Mesendoderm (in vitro differentiated cells): Measurements from ENCODE around the gene EAPP.
"Not testable (repeated sequence)": the region's sequence is repeated elsewhere in the genome, so short reads cannot be mapped to it uniquely, and the experiment has no call there.

Experiments used
- DNase-seq: peaks from one replicate; pipeline ENCODE4 v3.0.0; 2013
- H2AK5ac ChIP-seq: 2 replicates; pipeline ENCODE4 v1.6.1; 2013; ENCODE audit warnings: low read length, inconsistent platforms
- H2BK120ac ChIP-seq: 2 replicates; pipeline ENCODE4 v1.6.1; 2013; ENCODE audit warnings: low read depth, mild to moderate bottlenecking, low read length, moderate library complexity, mixed read lengths
- H2BK15ac ChIP-seq: replicated peaks from 2 replicates; pipeline ENCODE4 v1.6.1; 2013; ENCODE audit warnings: low read depth, mild to moderate bottlenecking, moderate library complexity
- H2BK5ac ChIP-seq: 2 replicates; pipeline ENCODE4 v1.6.1; 2013; ENCODE audit warnings: low read length, inconsistent platforms
- H3K18ac ChIP-seq: 2 replicates; pipeline ENCODE4 v1.6.1; 2013; ENCODE audit warnings: mild to moderate bottlenecking, low read length, mixed read lengths
- H3K23ac ChIP-seq: one replicate; pipeline ENCODE4 v1.6.1; 2013; ENCODE audit warnings: low read length
- H3K27ac ChIP-seq: 2 replicates; pipeline ENCODE4 v1.5.1; 2013; ENCODE audit warnings: low read depth, mild to moderate bottlenecking, inconsistent platforms, low read length, moderate library complexity
- H3K27me3 ChIP-seq: 2 replicates; pipeline ENCODE4 v1.6.1; 2013; ENCODE audit warnings: low read length, control low read depth, mild to moderate bottlenecking, inconsistent platforms; ENCODE audit not compliant: insufficient read depth, poor library complexity
- H3K36me3 ChIP-seq: 2 replicates; pipeline ENCODE4 v1.6.1; 2013; ENCODE audit warnings: low read length, inconsistent platforms; ENCODE audit not compliant: control insufficient read depth, insufficient read depth
- H3K4ac ChIP-seq: one replicate; pipeline ENCODE4 v1.6.1; 2013; ENCODE audit warnings: low read depth, mild to moderate bottlenecking, low read length, moderate library complexity
- H3K4me1 ChIP-seq: 2 replicates; pipeline ENCODE4 v1.6.1; 2013; ENCODE audit warnings: low read depth, low read length, inconsistent platforms; ENCODE audit not compliant: control insufficient read depth
- H3K4me2 ChIP-seq: 2 replicates; pipeline ENCODE4 v1.6.1; 2013; ENCODE audit warnings: low read length
- H3K4me3 ChIP-seq: 2 replicates; pipeline ENCODE4 v1.5.1; 2013; ENCODE audit warnings: mild to moderate bottlenecking, low read length
- H3K56ac ChIP-seq: one replicate; pipeline ENCODE4 v1.6.1; 2013; ENCODE audit warnings: low read length
- H3K79me1 ChIP-seq: 2 replicates; pipeline ENCODE4 v1.6.1; 2013; ENCODE audit warnings: low read length, inconsistent platforms
- H3K79me2 ChIP-seq: 2 replicates; pipeline ENCODE4 v1.6.1; 2013; ENCODE audit warnings: mild to moderate bottlenecking, low read length; ENCODE audit not compliant: control insufficient read depth, insufficient read depth
- H3K9ac ChIP-seq: 2 replicates; pipeline ENCODE4 v1.6.1; 2013; ENCODE audit warnings: low read length, inconsistent platforms
- H4K5ac ChIP-seq: one replicate; pipeline ENCODE4 v1.6.1; 2013; ENCODE audit warnings: low read length
- H4K8ac ChIP-seq: one replicate; pipeline ENCODE4 v1.6.1; 2013; ENCODE audit warnings: low read depth, mild to moderate bottlenecking, control low read depth, low read length, moderate library complexity
- WGBS: extraction: QIAGEN DNeasy Blood & Tissue Kit; methylation state at CpG from one replicate; pipeline ENCODE4 v1.1.7; 2013; ENCODE audit warnings: low lambda C conversion rate, missing lambda C conversion rate; ENCODE audit not compliant: insufficient coverage; ENCODE audit errors: extremely low coverage; 5-methylcytosine and 5-hydroxymethylcytosine counted together

Gene EAPP

GRCh38 chr14:34555583-34556497 is 16.3 kb upstream of the EAPP start:
- H3K56ac ChIP-seq, H3K23ac ChIP-seq, H3K4ac ChIP-seq, H2AK5ac ChIP-seq, H3K4me3 ChIP-seq, H3K18ac ChIP-seq, H2BK120ac ChIP-seq, DNase-seq, H4K5ac ChIP-seq, H3K9ac ChIP-seq, H3K27ac ChIP-seq, H3K36me3 ChIP-seq, H3K79me1 ChIP-seq, H4K8ac ChIP-seq, H2BK15ac ChIP-seq, H3K4me2 ChIP-seq, H3K79me2 ChIP-seq, H2BK5ac ChIP-seq, H3K4me1 ChIP-seq, H3K27me3 ChIP-seq: not testable (repeated sequence)
- WGBS = no CpG with 5 or more reads among the region's 49 CpGs

GRCh38 chr14:34554540-34555250 is 15.2 kb upstream of the EAPP start:
- no peak overlapping the region for H3K4me2 ChIP-seq
- H3K36me3 ChIP-seq = no peaks in the 10 kb centered on the region
- no peak overlapping the region for H2BK120ac ChIP-seq
- no peak overlapping the region for H4K5ac ChIP-seq
- no peaks in the 10 kb centered on the region for H3K79me2 ChIP-seq
- no peak overlapping the region for H3K4me3 ChIP-seq
- no peaks in the 10 kb centered on the region for H3K27me3 ChIP-seq
- no peaks in the 10 kb centered on the region for H3K79me1 ChIP-seq
- no peak overlapping the region for H2BK5ac ChIP-seq
- no peak overlapping the region for H3K23ac ChIP-seq
- no peak overlapping the region for H3K18ac ChIP-seq
- no peak overlapping the region for H3K4ac ChIP-seq
- H3K27ac ChIP-seq = no peak overlapping the region
- peak; percentile 51 for DNase-seq
- WGBS = no CpG with 5 or more reads among the region's 9 CpGs
- H4K8ac ChIP-seq = no peak overlapping the region
- H2BK15ac ChIP-seq = no peak overlapping the region
- no peaks in the 10 kb centered on the region for H3K4me1 ChIP-seq
- no peak overlapping the region for H2AK5ac ChIP-seq
- H3K56ac ChIP-seq = no peak overlapping the region
- no peak overlapping the region for H3K9ac ChIP-seq

- H4K8ac ChIP-seq, H3K79me1 ChIP-seq, H3K36me3 ChIP-seq, H3K4me1 ChIP-seq, H3K27ac ChIP-seq, H3K18ac ChIP-seq, H3K9ac ChIP-seq, H2BK15ac ChIP-seq, H3K56ac ChIP-seq, H4K5ac ChIP-seq, H3K27me3 ChIP-seq, H3K4me3 ChIP-seq, H3K4me2 ChIP-seq, H2BK120ac ChIP-seq, H2BK5ac ChIP-seq, H3K79me2 ChIP-seq, H3K4ac ChIP-seq, H2AK5ac ChIP-seq, DNase-seq, H3K23ac ChIP-seq: not testable (repeated sequence)
- WGBS = no CpG with 5 or more reads among the region's 19 CpGs
Observed at GRCh38 chr14:34549276-34549966, 9.9 kb upstream of the EAPP start.

- no CpG with 5 or more reads among the region's 14 CpGs for WGBS
- H4K5ac ChIP-seq = no peak overlapping the region
Observed at GRCh38 chr14:34548472-34548981, 9.0 kb upstream of the EAPP start.

GRCh38 chr14:34547136-34547520 is 7.6 kb upstream of the EAPP start:
- not testable (repeated sequence) for H3K27ac ChIP-seq, H3K27me3 ChIP-seq, H3K4me1 ChIP-seq, H3K79me1 ChIP-seq, H2BK120ac ChIP-seq, H3K18ac ChIP-seq, H3K79me2 ChIP-seq, H4K5ac ChIP-seq, H2BK15ac ChIP-seq, H4K8ac ChIP-seq, H3K36me3 ChIP-seq, H2BK5ac ChIP-seq, H3K4ac ChIP-seq, H3K56ac ChIP-seq, H2AK5ac ChIP-seq, DNase-seq, H3K4me3 ChIP-seq, H3K9ac ChIP-seq, H3K4me2 ChIP-seq, H3K23ac ChIP-seq
- no CpG with 5 or more reads among the region's 16 CpGs for WGBS

More at GRCh38 chr14:34548472-34548981, 9.0 kb upstream of the EAPP start:
- DNase-seq = peak; percentile 6
- no peaks in the 10 kb centered on the region for H3K36me3 ChIP-seq
- H3K4me2 ChIP-seq = no peak overlapping the region
- H3K23ac ChIP-seq = no peak overlapping the region
- no peaks in the 10 kb centered on the region for H3K4me1 ChIP-seq
- no peak overlapping the region for H3K4me3 ChIP-seq
- H4K8ac ChIP-seq = no peak overlapping the region
- no peaks in the 10 kb centered on the region for H3K27me3 ChIP-seq
- H2AK5ac ChIP-seq = no peak overlapping the region
- no peaks in the 10 kb centered on the region for H3K79me1 ChIP-seq
- H3K56ac ChIP-seq = no peak overlapping the region
- H3K18ac ChIP-seq = no peak overlapping the region
- H3K79me2 ChIP-seq = no peaks in the 10 kb centered on the region
- H3K4ac ChIP-seq = no peak overlapping the region
- no peak overlapping the region for H3K9ac ChIP-seq
- H2BK5ac ChIP-seq = no peak overlapping the region
- no peak overlapping the region for H2BK15ac ChIP-seq
- H3K27ac ChIP-seq = no peak overlapping the region
- H2BK120ac ChIP-seq = no peak overlapping the region
